SH-SY5Y (cell line): Measurements from ENCODE around the gene ART1.

Experiments
- GATA2 ChIP-seq: IDR thresholded peaks from 2 replicates; pipeline ENCODE4 v1.6.1; 2011; ENCODE audit warnings: mild to moderate bottlenecking, low read depth, low read length
- GATA3 ChIP-seq: IDR thresholded peaks from 2 replicates; pipeline ENCODE4 v1.6.1; 2011; ENCODE audit warnings: low read depth, mild to moderate bottlenecking, low read length, moderate library complexity

DNA sequence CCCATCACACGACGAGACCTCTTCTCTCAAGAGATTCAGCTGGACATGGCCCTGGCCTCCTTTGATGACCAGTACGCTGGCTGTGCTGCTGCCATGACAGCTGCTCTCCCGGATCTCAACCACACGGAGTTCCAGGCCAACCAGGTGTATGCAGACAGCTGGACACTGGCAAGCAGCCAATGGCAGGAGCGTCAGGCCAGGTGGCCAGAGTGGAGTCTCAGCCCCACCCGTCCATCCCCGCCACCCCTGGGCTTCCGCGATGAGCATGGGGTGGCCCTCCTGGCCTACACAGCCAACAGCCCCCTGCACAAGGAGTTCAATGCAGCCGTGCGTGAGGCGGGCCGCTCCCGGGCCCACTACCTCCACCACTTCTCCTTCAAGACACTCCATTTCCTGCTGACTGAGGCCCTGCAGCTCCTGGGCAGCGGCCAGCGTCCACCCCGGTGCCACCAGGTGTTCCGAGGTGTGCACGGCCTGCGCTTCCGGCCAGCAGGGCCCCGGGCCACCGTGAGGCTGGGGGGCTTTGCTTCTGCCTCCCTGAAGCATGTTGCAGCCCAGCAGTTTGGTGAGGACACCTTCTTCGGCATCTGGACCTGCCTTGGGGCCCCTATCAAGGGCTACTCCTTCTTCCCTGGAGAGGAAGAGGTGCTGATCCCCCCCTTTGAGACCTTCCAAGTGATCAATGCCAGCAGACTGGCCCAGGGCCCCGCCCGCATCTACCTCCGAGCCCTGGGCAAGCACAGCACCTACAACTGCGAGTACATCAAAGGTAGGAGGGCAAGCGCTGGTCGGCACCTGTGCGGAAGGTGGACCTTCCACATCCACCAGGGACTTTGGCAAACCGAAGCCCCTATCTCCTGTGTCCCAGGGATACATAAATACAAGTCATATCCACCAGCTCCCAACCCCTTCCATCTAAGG, 14.9 kb downstream of the ART1 start:
- TF ChIP-seq GATA3 (no peak), GATA2 (no peak)
